Activated naive CD4-positive, alpha-beta T cell treated with anti-CD3 and anti-CD28 coated beads, Interleukin-2, amount 50 U/mL, for 24 hours (primary cell): ENCODE results near the gene INO80C.

Experiments
- H3K27ac Mint-ChIP-seq: one replicate; pipeline ENCODE4 v1.8.0; 2021; ENCODE audit warnings: mild to moderate bottlenecking, mixed read lengths
- H3K27me3 Mint-ChIP-seq: one replicate; pipeline ENCODE4 v1.8.0; 2021; ENCODE audit warnings: mixed read lengths
- H3K36me3 Mint-ChIP-seq: one replicate; pipeline ENCODE4 v1.8.0; 2021; ENCODE audit warnings: mixed read lengths
- H3K4me1 Mint-ChIP-seq: one replicate; pipeline ENCODE4 v1.8.0; 2021; ENCODE audit warnings: mixed read lengths
- H3K4me3 Mint-ChIP-seq: one replicate; pipeline ENCODE4 v1.8.0; 2021; ENCODE audit warnings: mild to moderate bottlenecking, mixed read lengths
- H3K9me3 Mint-ChIP-seq: one replicate; pipeline ENCODE4 v1.8.0; 2021; ENCODE audit warnings: mixed read lengths

Gene INO80C

DNA sequence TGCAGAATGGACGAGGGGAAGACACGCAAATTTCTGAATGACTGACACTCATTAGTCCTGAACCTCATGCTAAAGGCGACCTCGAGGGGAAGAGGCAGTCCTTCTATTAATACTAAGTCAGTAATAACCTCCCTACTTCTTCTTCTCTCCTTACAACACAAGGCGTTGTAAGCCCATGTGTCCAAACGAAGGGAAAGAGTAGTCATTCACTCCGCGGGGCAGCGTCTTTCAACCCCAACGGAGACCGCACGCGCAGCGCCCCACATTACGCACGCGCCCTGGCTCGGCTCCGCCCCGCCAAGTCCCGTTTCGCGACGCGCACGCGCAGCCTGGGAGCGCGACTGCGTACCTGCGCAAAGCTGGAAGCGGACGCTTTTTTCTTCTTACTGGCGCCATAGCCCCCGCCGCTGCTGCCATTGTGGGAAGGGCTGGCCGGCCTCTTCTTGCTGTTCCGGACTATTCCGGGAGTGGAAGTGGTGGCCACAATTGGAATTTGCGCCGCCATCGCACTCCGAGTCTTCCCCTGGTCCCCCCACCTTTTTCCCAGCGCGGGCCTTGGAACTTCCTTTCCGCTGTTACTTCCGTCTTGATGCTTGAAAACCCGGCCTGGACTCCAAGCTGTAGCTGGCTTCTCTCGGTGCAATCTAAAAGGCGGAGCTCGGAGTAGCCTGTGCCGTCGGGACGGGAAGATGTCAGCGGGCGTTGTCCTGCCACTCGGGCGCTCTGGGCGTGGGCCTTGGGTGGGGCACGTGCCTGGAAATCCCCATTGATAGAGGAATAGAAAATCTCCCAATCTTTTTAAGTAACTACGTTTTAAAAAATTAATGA, at the start of gene INO80C:
Gene INO80C, minus strand, starts transcription at position 591 of the 828 bp plus-strand sequence. Its CDS starts 86 bp downstream, at position 505.
- no peaks in the 10 kb centered on the region for H3K9me3 Mint-ChIP-seq
- peak within 1 kb of the TSS; percentile 100 for H3K4me3 Mint-ChIP-seq
- peak within 1 kb of the TSS; percentile 100 for H3K27ac Mint-ChIP-seq
- no peaks in the 10 kb centered on the region for H3K36me3 Mint-ChIP-seq
- H3K4me1 Mint-ChIP-seq: peaks cover 48% of the 10 kb centered on the region
- H3K27me3 Mint-ChIP-seq: no peaks in the 10 kb centered on the region

GRCh38 chr18:35547008-35547605, 49.3 kb upstream of the INO80C start:
- H3K4me1 Mint-ChIP-seq: peaks cover 10% of the 10 kb centered on the region
- H3K27ac Mint-ChIP-seq: peak overlapping the region; percentile 61
- H3K4me3 Mint-ChIP-seq: no peak overlapping the region
- H3K36me3 Mint-ChIP-seq: no peaks in the 10 kb centered on the region
- no peaks in the 10 kb centered on the region for H3K9me3 Mint-ChIP-seq
- no peaks in the 10 kb centered on the region for H3K27me3 Mint-ChIP-seq

DNA sequence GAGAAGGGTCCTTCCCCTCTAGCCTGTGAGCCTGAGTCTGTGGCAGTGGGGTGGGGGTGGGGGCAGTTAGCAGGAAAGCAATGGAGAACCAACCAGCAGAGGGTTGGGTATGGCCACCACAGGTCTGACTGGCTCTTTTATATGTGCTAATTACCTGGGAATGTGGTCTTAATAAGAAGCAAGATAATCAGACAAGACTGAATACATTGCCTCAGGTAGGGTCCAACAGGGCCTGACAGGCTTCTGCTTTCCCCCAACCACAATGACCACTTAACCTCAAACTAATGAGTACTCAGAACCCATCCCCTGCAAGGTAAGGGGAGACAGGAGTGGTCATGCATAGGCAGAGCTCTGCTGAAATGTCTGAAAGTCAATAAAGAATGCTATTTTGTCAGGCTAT, 44.6 kb upstream of the INO80C start:
- peaks cover 3% of the 10 kb centered on the region for H3K27me3 Mint-ChIP-seq
- H3K27ac Mint-ChIP-seq: no peak overlapping the region
- H3K9me3 Mint-ChIP-seq: no peaks in the 10 kb centered on the region
- peaks cover 2% of the 10 kb centered on the region for H3K4me1 Mint-ChIP-seq
- no peak overlapping the region for H3K4me3 Mint-ChIP-seq
- H3K36me3 Mint-ChIP-seq: no peaks in the 10 kb centered on the region

GRCh38 chr18:35535297-35535696, 37.5 kb upstream of the INO80C start:
- H3K27me3 Mint-ChIP-seq: peaks cover 10% of the 10 kb centered on the region
- peaks cover 20% of the 10 kb centered on the region for H3K9me3 Mint-ChIP-seq
- H3K36me3 Mint-ChIP-seq: peaks cover 5% of the 10 kb centered on the region
- H3K4me3 Mint-ChIP-seq: no peak overlapping the region
- H3K4me1 Mint-ChIP-seq: no peaks in the 10 kb centered on the region
- no peak overlapping the region for H3K27ac Mint-ChIP-seq

- no peaks in the 10 kb centered on the region for H3K4me1 Mint-ChIP-seq
- H3K27ac Mint-ChIP-seq: no peak overlapping the region
- H3K4me3 Mint-ChIP-seq: no peak overlapping the region
- H3K36me3 Mint-ChIP-seq: peaks cover 5% of the 10 kb centered on the region
- peaks cover 20% of the 10 kb centered on the region for H3K9me3 Mint-ChIP-seq
- H3K27me3 Mint-ChIP-seq: peaks cover 14% of the 10 kb centered on the region
Observed at GRCh38 chr18:35533916-35534405, 36.2 kb upstream of the INO80C start.

DNA sequence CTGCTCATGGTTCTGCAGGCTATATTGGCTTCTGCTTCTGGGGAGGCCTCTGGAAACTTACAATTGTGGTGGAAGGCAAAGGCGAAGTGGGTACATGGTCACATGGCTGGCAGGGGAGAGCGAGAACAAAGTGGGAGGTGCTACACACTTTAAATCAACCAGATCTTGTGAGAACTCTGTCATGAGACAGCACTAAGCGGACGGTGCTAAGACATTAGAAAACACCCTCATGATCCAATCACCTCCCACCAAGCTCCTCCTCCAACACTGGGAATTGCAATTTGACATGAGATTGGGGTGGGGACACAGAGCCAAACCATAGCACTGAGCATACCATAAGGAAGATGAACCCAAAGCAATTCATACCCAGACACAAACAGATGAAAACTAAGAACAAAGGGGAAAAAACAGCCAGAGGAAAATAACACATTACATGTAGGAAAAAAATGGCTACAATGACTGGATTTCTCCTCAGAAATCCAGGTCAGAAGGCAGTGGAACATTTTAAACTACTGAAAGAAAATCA, 31.1 kb upstream of the INO80C start:
- Mint-ChIP-seq H3K9me3 (peaks cover 8% of the 10 kb centered on the region), H3K4me1 (peaks cover 5% of the 10 kb centered on the region), H3K4me3 (no peak overlapping the region), H3K27ac (peak overlapping the region; percentile 61), H3K36me3 (peaks cover 4% of the 10 kb centered on the region), H3K27me3 (peaks cover 29% of the 10 kb centered on the region)

DNA sequence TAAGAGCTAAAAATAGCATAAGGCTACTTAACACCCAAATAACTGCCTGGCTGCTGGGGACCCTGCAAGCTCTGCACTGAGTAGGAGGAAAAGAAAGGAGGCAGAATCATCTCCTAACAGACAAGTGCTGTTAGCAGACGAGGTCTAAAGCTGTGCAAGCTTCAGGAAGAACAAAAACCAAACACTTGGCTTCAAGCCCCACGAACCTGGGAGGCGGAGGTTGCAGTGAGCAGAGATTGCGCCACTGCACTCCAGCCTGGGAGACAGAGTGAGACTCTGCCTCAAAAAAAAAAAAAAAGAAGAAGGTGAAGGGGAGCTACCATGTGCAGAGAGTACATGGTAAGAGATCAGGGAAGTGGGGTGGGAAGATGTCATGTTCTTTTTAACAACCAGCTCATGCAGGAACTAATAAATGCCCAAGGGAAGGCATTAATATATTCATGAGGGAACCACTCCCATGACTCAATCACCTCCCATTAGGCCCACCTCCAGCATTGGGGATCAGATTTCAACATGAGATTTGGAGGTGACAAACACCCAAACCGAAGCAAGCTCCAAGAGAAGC, 28.8 kb upstream of the INO80C start:
- Mint-ChIP-seq H3K9me3 (peaks cover 8% of the 10 kb centered on the region), H3K27me3 (peaks cover 31% of the 10 kb centered on the region), H3K4me3 (no peak overlapping the region)

GRCh38 chr18:35525795-35526494, 28.2 kb upstream of the INO80C start:
- Mint-ChIP-seq H3K27me3 (peaks cover 30% of the 10 kb centered on the region), H3K27ac (no peak overlapping the region), H3K36me3 (peaks cover 3% of the 10 kb centered on the region), H3K4me3 (no peak overlapping the region), H3K4me1 (peaks cover 5% of the 10 kb centered on the region), H3K9me3 (peaks cover 6% of the 10 kb centered on the region)

More for the DNA sequence above, 28.8 kb upstream of the INO80C start:
- Mint-ChIP-seq H3K4me1 (peaks cover 5% of the 10 kb centered on the region), H3K36me3 (peaks cover 4% of the 10 kb centered on the region), H3K27ac (no peak overlapping the region)

DNA sequence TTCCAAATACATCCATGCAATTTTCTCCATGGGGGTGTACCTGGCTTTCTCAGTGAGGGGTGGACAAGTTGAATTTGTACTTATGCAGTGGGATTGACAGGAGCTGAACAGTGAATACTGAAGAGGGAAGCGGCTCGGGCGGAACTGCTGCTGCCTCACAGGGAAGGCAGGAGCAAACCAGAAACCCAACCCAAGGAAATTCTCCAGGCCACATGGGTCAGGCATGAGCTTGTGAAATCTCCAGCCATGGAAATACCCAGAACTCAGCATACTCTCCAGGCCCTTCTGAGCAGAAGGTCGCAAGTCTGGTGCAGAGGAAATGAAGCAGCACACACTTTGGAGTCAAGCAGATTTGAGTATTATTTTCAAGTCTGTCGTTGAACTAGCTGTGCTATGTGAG, 26.5 kb upstream of the INO80C start:
- Mint-ChIP-seq H3K4me1 (peaks cover 5% of the 10 kb centered on the region), H3K36me3 (no peaks in the 10 kb centered on the region), H3K27me3 (peaks cover 24% of the 10 kb centered on the region), H3K4me3 (no peak overlapping the region), H3K9me3 (no peaks in the 10 kb centered on the region), H3K27ac (no peak overlapping the region)

DNA sequence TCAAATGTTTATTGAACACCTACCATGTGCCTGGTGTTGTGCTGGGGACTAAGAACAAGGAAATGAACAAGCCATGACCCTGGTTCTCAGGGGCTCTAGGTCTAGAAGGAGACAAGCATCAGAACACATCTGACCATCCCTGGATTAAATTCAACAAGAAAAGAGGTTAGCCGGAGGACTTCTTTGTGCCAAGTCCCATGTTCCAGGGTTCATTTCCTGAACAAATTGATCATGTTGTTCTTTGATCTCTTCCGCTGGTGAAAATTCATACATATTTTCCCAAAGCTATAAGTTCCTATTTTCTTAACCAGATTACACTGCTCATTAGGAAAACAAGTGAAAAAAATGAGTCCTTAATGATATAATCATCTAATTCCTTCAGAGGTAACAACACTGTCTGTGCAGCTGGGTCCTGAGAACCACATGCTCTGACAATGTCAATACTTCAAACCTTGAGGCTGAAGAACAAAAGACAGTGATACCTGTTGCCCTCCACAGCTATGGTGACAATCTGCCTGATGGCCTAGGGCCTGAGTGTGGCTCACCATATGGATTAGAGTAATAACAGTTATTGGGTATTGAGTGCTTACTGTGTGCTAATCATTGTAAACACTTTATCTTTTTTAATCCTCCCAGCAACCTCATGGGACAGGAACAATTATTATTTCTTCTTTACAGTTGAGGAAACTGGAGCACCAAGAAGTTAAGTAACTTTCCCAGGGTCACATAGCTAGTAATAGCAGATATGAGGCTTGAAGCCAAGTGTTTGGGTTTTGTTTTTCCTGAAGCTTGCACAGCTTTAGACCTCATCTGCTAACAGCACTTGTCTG, 24.6 kb upstream of the INO80C start:
- Mint-ChIP-seq H3K36me3 (no peaks in the 10 kb centered on the region), H3K27ac (no peak overlapping the region), H3K27me3 (peaks cover 15% of the 10 kb centered on the region), H3K9me3 (no peaks in the 10 kb centered on the region), H3K4me1 (peaks cover 5% of the 10 kb centered on the region), H3K4me3 (no peak overlapping the region)

DNA sequence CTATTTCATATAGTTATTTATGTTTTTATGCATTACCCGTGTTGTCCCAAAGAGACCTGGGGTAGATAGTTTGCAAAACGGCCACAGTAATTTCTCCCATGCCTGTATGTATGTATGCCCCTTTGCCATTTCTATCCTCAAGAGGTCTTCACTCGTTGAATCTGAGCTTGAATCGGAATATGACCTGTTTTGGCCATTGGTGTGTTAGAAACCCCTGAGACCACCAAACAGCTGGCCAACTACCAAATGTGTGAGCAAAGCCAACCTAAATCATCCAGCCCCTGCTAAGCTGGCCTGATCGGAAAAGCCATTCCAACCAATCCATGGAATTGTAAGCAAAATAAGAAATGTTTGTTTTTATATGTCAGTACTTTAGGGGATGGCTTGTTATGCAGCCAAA, 23.4 kb upstream of the INO80C start:
- peaks cover 11% of the 10 kb centered on the region for H3K27me3 Mint-ChIP-seq
- H3K27ac Mint-ChIP-seq: no peak overlapping the region
- H3K9me3 Mint-ChIP-seq: no peaks in the 10 kb centered on the region
- peaks cover 5% of the 10 kb centered on the region for H3K4me1 Mint-ChIP-seq
- no peaks in the 10 kb centered on the region for H3K36me3 Mint-ChIP-seq
- H3K4me3 Mint-ChIP-seq: no peak overlapping the region

- H3K27ac Mint-ChIP-seq: no peak overlapping the region
- no peak overlapping the region for H3K4me3 Mint-ChIP-seq
- no peaks in the 10 kb centered on the region for H3K36me3 Mint-ChIP-seq
- peaks cover 5% of the 10 kb centered on the region for H3K27me3 Mint-ChIP-seq
- H3K9me3 Mint-ChIP-seq: no peaks in the 10 kb centered on the region
- no peaks in the 10 kb centered on the region for H3K4me1 Mint-ChIP-seq
Observed at GRCh38 chr18:35519148-35519899, 21.6 kb upstream of the INO80C start.

DNA sequence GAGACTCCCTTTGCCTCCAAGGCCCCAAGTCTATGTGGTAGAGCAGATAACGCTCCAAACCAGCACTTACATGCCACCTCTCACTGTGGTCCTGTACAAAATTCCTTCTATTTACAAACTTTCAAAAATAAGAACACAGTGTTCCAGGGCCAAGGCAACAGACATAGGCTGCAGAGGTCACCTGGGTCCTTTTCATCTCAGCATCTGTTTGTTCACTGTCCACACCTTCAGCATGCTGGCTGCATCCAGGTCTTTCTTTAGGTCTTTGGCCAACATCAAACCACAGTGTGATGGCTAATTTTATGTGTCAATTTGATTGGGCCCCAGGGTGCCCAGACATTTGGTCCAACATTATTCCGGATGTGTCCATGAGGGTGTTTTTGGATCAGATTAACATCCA, 20.0 kb upstream of the INO80C start:
- Mint-ChIP-seq H3K36me3 (no peaks in the 10 kb centered on the region), H3K27ac (no peak overlapping the region), H3K4me3 (no peak overlapping the region), H3K4me1 (no peaks in the 10 kb centered on the region), H3K9me3 (no peaks in the 10 kb centered on the region), H3K27me3 (no peaks in the 10 kb centered on the region)

DNA sequence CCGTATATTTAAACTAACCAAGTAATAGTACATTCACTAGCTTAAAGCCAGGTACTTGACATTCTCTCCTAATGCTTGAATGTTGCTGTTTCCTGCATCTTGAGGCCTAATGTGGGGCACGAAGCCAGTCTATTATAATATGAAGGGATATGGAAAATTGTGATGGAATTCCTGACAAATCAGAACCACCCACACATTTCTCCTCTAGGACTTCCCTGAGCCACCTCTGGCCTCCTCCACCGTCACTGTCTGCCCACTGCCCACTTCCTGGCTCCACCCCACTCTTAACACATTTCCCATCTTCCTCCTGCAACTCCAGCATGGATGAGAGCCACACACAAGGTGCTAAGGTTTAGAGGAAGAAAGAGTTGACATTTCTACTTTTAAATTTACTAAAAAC, 19.0 kb upstream of the INO80C start:
- Mint-ChIP-seq H3K27ac (no peak overlapping the region), H3K36me3 (no peaks in the 10 kb centered on the region), H3K4me1 (no peaks in the 10 kb centered on the region), H3K4me3 (no peak overlapping the region), H3K9me3 (no peaks in the 10 kb centered on the region), H3K27me3 (no peaks in the 10 kb centered on the region)
